Eye (tissue), 1 donor: ENCODE data around the gene CDH12.
"Not testable (repeated sequence)": the region's sequence is repeated elsewhere in the genome, so short reads cannot be mapped to it uniquely, and the experiment has no call there.

Experiments used
- DNase-seq: peaks from one replicate; pipeline ENCODE4 v3.0.0-alpha.2; 2015

CDH12 gene

GRCh38 chr5:22411554-22412349 is 441.4 kb downstream of the CDH12 start:
- DNase-seq: no peak

- no peak for DNase-seq
These were observed 461.2 kb downstream of the CDH12 start for GRCh38 chr5:22391956-22392355.

- no peak for DNase-seq
These were observed 462.3 kb downstream of the CDH12 start for GRCh38 chr5:22390888-22391287.

- DNase-seq: no peak
These were observed 480.1 kb downstream of the CDH12 start for GRCh38 chr5:22372826-22373660.

GRCh38 chr5:22372376-22372775 is 480.8 kb downstream of the CDH12 start:
- no peak for DNase-seq

GRCh38 chr5:22354956-22355355 is 498.2 kb downstream of the CDH12 start:
- no peak for DNase-seq

- DNase-seq: no peak
These were observed 500.7 kb downstream of the CDH12 start for GRCh38 chr5:22352493-22352892.

GRCh38 chr5:22351178-22351577 is 502.0 kb downstream of the CDH12 start:
- no peak for DNase-seq

GRCh38 chr5:22348027-22348426 is 505.1 kb downstream of the CDH12 start:
- no peak for DNase-seq

- DNase-seq: no peak
These were observed 509.1 kb downstream of the CDH12 start for GRCh38 chr5:22344000-22344399.

- no peak for DNase-seq
These were observed 511.7 kb downstream of the CDH12 start for GRCh38 chr5:22341406-22341805.

- DNase-seq: not testable (repeated sequence)
These were observed 520.2 kb downstream of the CDH12 start for GRCh38 chr5:22332949-22333348.

GRCh38 chr5:22329683-22330082 is 523.5 kb downstream of the CDH12 start:
- DNase-seq: no peak

- no peak for DNase-seq
These were observed 533.3 kb downstream of the CDH12 start for GRCh38 chr5:22319798-22320197.

- no peak for DNase-seq
These were observed 536.9 kb downstream of the CDH12 start for GRCh38 chr5:22316294-22316693.

- not testable (repeated sequence) for DNase-seq
These were observed 538.1 kb downstream of the CDH12 start for GRCh38 chr5:22315052-22315451.

- DNase-seq: no peak
These were observed 538.6 kb downstream of the CDH12 start for GRCh38 chr5:22314548-22314947.

GRCh38 chr5:22306011-22306410 is 547.1 kb downstream of the CDH12 start:
- DNase-seq: peak; percentile 12

- no peak for DNase-seq
These were observed 557.3 kb downstream of the CDH12 start for GRCh38 chr5:22295832-22296231.

- no peak for DNase-seq
These were observed 560.0 kb downstream of the CDH12 start for GRCh38 chr5:22293147-22293546.

GRCh38 chr5:22278164-22278563 is 575.0 kb downstream of the CDH12 start:
- DNase-seq: no peak

GRCh38 chr5:22277006-22277405 is 576.1 kb downstream of the CDH12 start:
- no peak for DNase-seq

GRCh38 chr5:22265855-22266254 is 587.3 kb downstream of the CDH12 start:
- DNase-seq: not testable (repeated sequence)

GRCh38 chr5:22258139-22258538 is 595.0 kb downstream of the CDH12 start:
- no peak for DNase-seq
